Measurements from ENCODE around the gene PDS5B. TPM values are rescaled to one million over a fixed set of nuclear protein-coding genes. Genes with fewer than 3 reads are reported as not detected.

PDS5B gene
- total and polyA plus RNA-seq, 2 experiments from 2014 or later: 16.6 to 34.0 TPM

- Histone ChIP-seq H3K79me2 (peaks cover 13% of the 10 kb centered on the region), H3K36me3 (replicated peaks; ENCODE audit: insufficient read depth, low read depth) (no peaks in the 10 kb centered on the region), H3K27ac (no peak overlapping the region), H4K20me1 (ENCODE audit: insufficient read depth, poor library complexity, severe bottlenecking) (no peaks in the 10 kb centered on the region), H3K27me3 (no peaks in the 10 kb centered on the region), H3K4me1 (ENCODE audit: insufficient read depth) (peaks cover 9% of the 10 kb centered on the region), H3K4me3 (no peak overlapping the region), H2AFZ (no peak overlapping the region), H3K4me2 (no peak overlapping the region), H3K9me2 (replicated peaks; ENCODE audit: insufficient read depth) (no peaks in the 10 kb centered on the region), H3K9me3 (ENCODE audit: low read depth) (no peaks in the 10 kb centered on the region)
- no peak for TF ChIP-seq EZH2 (IDR thresholded peaks at IDR 0.05; ENCODE audit: borderline replicate concordance)
- TF ChIP-seq EZH2phosphoT487 (IDR thresholded peaks at IDR 0.05; ENCODE audit: low read depth, severe bottlenecking, unreplicated experiment): no peak
- TF ChIP-seq CTCF (IDR thresholded peaks at IDR 0.05; ENCODE audit: poor library complexity): no peak
- 85% methylated on average over 2 of the region's 2 CpGs for WGBS (ENCODE audit: low lambda C conversion rate, missing lambda C conversion rate)
- peak; percentile 13 for DNase-seq (ENCODE audit: low spot score)
Observed at GRCh38 chr13:32731576-32731975, 145.3 kb downstream of the PDS5B start.

GRCh38 chr13:32733690-32734089 is 147.4 kb downstream of the PDS5B start:
- Histone ChIP-seq H3K79me2 (peaks cover 13% of the 10 kb centered on the region), H3K27ac (no peak overlapping the region), H2AFZ (no peak overlapping the region), H3K9me3 (ENCODE audit: low read depth) (no peaks in the 10 kb centered on the region), H3K4me2 (no peak overlapping the region), H3K4me1 (ENCODE audit: insufficient read depth) (peaks cover 14% of the 10 kb centered on the region), H3K4me3 (no peak overlapping the region), H3K36me3 (replicated peaks; ENCODE audit: insufficient read depth, low read depth) (no peaks in the 10 kb centered on the region), H3K9me2 (replicated peaks; ENCODE audit: insufficient read depth) (no peaks in the 10 kb centered on the region), H3K27me3 (no peaks in the 10 kb centered on the region), H4K20me1 (ENCODE audit: insufficient read depth, poor library complexity, severe bottlenecking) (no peaks in the 10 kb centered on the region)
- no peak for TF ChIP-seq EZH2 (IDR thresholded peaks at IDR 0.05; ENCODE audit: borderline replicate concordance)
- 96% methylated on average over 5 of the region's 5 CpGs for WGBS (ENCODE audit: low lambda C conversion rate, missing lambda C conversion rate)
- no peak for DNase-seq (ENCODE audit: low spot score)

- Histone ChIP-seq H4K20me1 (ENCODE audit: insufficient read depth, poor library complexity, severe bottlenecking) (no peaks in the 10 kb centered on the region), H3K9me2 (replicated peaks; ENCODE audit: insufficient read depth) (no peaks in the 10 kb centered on the region), H3K79me2 (peaks cover 13% of the 10 kb centered on the region), H3K36me3 (replicated peaks; ENCODE audit: insufficient read depth, low read depth) (no peaks in the 10 kb centered on the region), H3K27me3 (no peaks in the 10 kb centered on the region), H3K9me3 (ENCODE audit: low read depth) (no peaks in the 10 kb centered on the region), H2AFZ (no peak overlapping the region), H3K27ac (no peak overlapping the region), H3K4me3 (no peak overlapping the region), H3K4me2 (no peak overlapping the region), H3K4me1 (ENCODE audit: insufficient read depth) (peaks cover 14% of the 10 kb centered on the region)
- DNase-seq (ENCODE audit: low spot score): no peak
- TF ChIP-seq EZH2phosphoT487 (IDR thresholded peaks at IDR 0.05; ENCODE audit: low read depth, severe bottlenecking, unreplicated experiment): no peak
- no peak for TF ChIP-seq EZH2 (IDR thresholded peaks at IDR 0.05; ENCODE audit: borderline replicate concordance)
- TF ChIP-seq CTCF (IDR thresholded peaks at IDR 0.05; ENCODE audit: poor library complexity): no peak
- WGBS (ENCODE audit: low lambda C conversion rate, missing lambda C conversion rate): 100% methylated on average over 1 of the region's 1 CpG
Observed at GRCh38 chr13:32734511-32734910, 148.3 kb downstream of the PDS5B start.

- no peaks in the 10 kb centered on the region for H3K36me3 ChIP-seq (replicated peaks; ENCODE audit: insufficient read depth, low read depth)
- H3K9me3 ChIP-seq (ENCODE audit: low read depth): no peaks in the 10 kb centered on the region
- H3K27me3 ChIP-seq: no peaks in the 10 kb centered on the region
- DNase-seq (ENCODE audit: low spot score): no peak
- peaks cover 14% of the 10 kb centered on the region for H3K4me1 ChIP-seq (ENCODE audit: insufficient read depth)
- H3K4me3 ChIP-seq: no peak overlapping the region
- H3K79me2 ChIP-seq: peaks cover 6% of the 10 kb centered on the region
- H4K20me1 ChIP-seq (ENCODE audit: insufficient read depth, poor library complexity, severe bottlenecking): no peaks in the 10 kb centered on the region
- no peak overlapping the region for H2AFZ ChIP-seq
- H3K27ac ChIP-seq: no peak overlapping the region
- TF ChIP-seq EZH2phosphoT487 (IDR thresholded peaks at IDR 0.05; ENCODE audit: low read depth, severe bottlenecking, unreplicated experiment) (no peak), EZH2 (IDR thresholded peaks at IDR 0.05; ENCODE audit: borderline replicate concordance) (no peak), CTCF (IDR thresholded peaks at IDR 0.05; ENCODE audit: poor library complexity) (no peak)
- H3K4me2 ChIP-seq: no peak overlapping the region
- H3K9me2 ChIP-seq (replicated peaks; ENCODE audit: insufficient read depth): no peaks in the 10 kb centered on the region
Observed at GRCh38 chr13:32735859-32736258, 149.6 kb downstream of the PDS5B start.
